PFSK-1 (cell line): ENCODE results near the gene FLII.

Experiments used
- POLR2AphosphoS5 ChIP-seq: IDR thresholded peaks from 2 replicates; pipeline ENCODE4 v1.6.1; 2012; ENCODE audit warnings: low read depth, mild to moderate bottlenecking, control low read depth, low read length, moderate library complexity
- REST ChIP-seq, 2 experiments: IDR thresholded peaks; 2 replicates each; pipeline versions ENCODE4 v1.6.1 to v1.8.0; 2011 to 2012; ENCODE audit warnings: low read depth in 2 of 2, low read length in 2 of 2, control low read depth in 1 of 2, inconsistent platforms in 1 of 2, mild to moderate bottlenecking in 1 of 2, moderate library complexity in 1 of 2; ENCODE audit not compliant: insufficient read depth in 1 of 2
- SIN3A ChIP-seq: IDR thresholded peaks from 2 replicates; pipeline ENCODE4 v1.6.1; 2012; ENCODE audit warnings: mild to moderate bottlenecking, low read length, moderate library complexity, borderline replicate concordance; ENCODE audit not compliant: insufficient read depth

GRCh38 chr17:18250708-18251107, 7.8 kb downstream of the FLII start:
- TF ChIP-seq REST (IDR thresholded peaks at IDR 0.05; ENCODE audit: insufficient read depth in 1 of 2, low read depth in 2 of 2, low read length in 2 of 2) = no peak
- no peak for TF ChIP-seq SIN3A
- TF ChIP-seq POLR2AphosphoS5 = no peak
